Esophagus squamous epithelium (tissue), 4 donors: ENCODE results near the gene ERP44.

Experiments used
- POLR2A ChIP-seq, 4 donors: fragments of 450-650 bp; IDR thresholded peaks; one replicate each; pipeline ENCODE4 v1.6.1; 2017; ENCODE audit warnings: antibody characterized with exemption in 4 of 4, mild to moderate bottlenecking in 4 of 4, moderate library complexity in 3 of 4
- TF ChIP-seq, protein P1 (sequence below), 6 experiments: fragments of 450-650 bp in 4 of 6; fragments of 200-600 bp in 2 of 6; sonication (generic) in 2 of 6; IDR thresholded peaks; one replicate each; pipeline ENCODE4 v1.5.1; 2016 to 2019; ENCODE audit warnings: antibody characterized with exemption in 6 of 6, mild to moderate bottlenecking in 4 of 6, moderate library complexity in 4 of 6

DNA sequence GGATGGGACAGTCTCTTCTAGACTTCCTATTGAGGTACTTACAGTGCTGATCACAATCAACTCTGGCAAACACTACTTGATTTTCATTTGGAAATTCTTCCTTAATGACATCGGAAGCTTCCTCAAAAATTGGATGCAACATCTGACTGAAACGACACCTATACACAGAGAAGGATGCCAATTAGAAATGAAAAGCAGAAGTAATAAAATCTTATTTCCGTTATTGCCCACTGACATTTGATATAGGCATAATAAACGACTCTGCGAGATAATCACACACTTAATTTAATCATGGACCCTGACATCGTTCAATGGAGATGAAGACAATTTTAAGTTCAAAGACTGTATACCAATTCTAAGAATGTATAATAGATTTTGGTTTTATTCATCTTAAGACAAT is 46.4 kb downstream of the ERP44 start:
- TF ChIP-seq, protein P1, sequence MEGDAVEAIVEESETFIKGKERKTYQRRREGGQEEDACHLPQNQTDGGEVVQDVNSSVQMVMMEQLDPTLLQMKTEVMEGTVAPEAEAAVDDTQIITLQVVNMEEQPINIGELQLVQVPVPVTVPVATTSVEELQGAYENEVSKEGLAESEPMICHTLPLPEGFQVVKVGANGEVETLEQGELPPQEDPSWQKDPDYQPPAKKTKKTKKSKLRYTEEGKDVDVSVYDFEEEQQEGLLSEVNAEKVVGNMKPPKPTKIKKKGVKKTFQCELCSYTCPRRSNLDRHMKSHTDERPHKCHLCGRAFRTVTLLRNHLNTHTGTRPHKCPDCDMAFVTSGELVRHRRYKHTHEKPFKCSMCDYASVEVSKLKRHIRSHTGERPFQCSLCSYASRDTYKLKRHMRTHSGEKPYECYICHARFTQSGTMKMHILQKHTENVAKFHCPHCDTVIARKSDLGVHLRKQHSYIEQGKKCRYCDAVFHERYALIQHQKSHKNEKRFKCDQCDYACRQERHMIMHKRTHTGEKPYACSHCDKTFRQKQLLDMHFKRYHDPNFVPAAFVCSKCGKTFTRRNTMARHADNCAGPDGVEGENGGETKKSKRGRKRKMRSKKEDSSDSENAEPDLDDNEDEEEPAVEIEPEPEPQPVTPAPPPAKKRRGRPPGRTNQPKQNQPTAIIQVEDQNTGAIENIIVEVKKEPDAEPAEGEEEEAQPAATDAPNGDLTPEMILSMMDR (IDR thresholded peaks at IDR 0.05) = no peak
- no peak for TF ChIP-seq POLR2A (IDR thresholded peaks at IDR 0.05)
